Stimulated activated CD8-positive, alpha-beta memory T cell treated with anti-CD3 and anti-CD28 coated beads, Interleukin-15, amount 100 ng/mL, for 4 hours (primary cell): Measurements from ENCODE around the gene RTP1.
"Not testable (repeated sequence)": the region's sequence is repeated elsewhere in the genome, so short reads cannot be mapped to it uniquely, and the experiment has no call there.

ENCODE experiments used
- DNase-seq, 2 donors: peaks; one replicate each; pipeline ENCODE4 v3.0.0-alpha.2; 2020; ENCODE audit warnings: low read depth in 2 of 2

Gene RTP1

DNA sequence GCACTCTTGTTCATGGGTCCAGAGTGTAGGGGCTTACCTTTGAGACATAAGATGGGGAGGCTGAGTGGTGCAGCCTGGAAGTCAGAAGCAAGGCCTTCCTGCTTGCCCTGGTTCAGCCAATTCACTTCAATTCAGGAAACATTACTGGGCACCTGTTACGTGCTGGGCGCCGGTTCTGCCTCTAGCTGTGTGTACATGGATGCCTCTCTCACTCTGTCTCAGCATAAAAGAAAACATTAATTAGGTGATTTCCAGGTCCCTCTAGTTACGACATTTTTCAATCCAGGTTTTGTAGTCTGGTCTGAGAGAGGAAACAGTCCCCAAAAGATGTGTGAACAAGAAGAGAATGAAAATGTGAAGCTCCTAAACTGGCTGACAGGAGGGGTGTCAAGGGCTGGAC, 1.2 kb downstream of the RTP1 start:
- DNase-seq = no peak

DNA sequence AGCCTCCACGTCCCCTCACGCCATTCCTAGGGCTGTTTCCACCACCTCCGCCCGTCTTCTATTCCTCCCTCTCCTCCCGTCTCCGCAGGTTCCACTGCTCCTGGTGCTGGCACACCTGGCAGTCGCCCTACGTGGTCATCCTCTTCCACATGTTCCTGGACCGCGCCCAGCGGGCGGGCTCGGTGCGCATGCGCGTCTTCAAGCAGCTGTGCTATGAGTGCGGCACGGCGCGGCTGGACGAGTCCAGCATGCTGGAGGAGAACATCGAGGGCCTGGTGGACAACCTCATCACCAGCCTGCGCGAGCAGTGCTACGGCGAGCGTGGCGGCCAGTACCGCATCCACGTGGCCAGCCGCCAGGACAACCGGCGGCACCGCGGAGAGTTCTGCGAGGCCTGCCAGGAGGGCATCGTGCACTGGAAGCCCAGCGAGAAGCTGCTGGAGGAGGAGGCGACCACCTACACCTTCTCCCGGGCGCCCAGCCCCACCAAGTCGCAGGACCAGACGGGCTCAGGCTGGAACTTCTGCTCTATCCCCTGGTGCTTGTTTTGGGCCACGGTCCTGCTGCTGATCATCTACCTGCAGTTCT, 2.3 kb downstream of the RTP1 start:
- DNase-seq = not testable (repeated sequence)

DNA sequence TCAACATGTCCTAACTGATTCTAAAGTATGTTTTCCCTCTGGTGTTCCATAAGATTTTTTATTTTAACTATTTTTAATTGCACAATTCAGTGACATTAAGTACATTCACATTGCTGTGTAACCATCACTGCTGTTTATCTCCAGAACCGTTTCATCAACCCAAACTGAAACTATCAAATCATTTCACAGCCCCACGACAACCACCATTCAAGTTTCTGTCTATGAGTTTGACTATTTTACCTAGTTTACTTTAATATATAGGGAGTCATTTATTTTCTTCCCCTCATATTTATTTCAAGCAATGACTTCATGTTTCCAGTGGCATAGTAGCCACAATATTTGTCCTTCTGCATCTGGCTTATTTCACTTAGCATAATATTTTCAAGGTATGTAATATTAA, 8.4 kb downstream of the RTP1 start:
- no peak for DNase-seq

DNA sequence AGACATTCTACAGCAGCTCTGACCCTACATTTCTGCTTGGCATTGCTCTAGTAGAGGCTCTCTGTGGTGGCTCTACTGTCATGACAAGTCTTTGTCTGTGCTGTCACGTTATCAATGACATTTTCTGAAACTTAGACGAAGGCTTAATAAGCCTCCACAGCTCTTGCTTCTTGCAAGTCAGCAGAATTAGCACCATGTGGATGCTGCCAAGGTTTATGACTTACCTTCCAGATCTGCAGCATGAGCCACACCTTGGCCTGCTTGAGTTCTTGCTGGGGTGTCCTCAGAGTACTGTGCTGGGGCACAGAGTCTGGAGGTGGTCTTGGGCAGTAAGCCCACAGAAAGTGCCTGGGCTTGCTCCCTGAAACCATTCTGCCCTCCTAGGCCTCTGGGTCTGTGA, 9.8 kb downstream of the RTP1 start:
- DNase-seq = no peak

DNA sequence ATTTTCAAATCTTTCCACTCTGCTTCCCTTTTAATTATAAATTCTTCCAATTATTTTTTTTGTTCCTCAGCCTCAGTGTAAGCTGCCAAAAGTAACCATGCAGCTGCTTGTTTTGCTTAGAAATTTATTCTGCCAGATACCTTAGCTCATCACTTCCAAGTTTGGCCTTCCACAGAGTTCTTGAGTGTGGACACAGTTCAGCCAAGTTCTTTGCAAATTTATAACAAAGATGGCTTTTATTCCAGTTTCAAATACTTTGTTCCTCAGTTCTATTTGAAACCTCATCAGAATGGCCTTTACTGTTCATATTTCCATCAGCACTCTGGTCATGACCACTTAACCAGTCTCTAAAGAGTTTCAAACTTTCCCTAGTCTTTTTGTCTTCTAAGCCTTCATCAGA, 10.3 kb downstream of the RTP1 start:
- DNase-seq = no peak

DNA sequence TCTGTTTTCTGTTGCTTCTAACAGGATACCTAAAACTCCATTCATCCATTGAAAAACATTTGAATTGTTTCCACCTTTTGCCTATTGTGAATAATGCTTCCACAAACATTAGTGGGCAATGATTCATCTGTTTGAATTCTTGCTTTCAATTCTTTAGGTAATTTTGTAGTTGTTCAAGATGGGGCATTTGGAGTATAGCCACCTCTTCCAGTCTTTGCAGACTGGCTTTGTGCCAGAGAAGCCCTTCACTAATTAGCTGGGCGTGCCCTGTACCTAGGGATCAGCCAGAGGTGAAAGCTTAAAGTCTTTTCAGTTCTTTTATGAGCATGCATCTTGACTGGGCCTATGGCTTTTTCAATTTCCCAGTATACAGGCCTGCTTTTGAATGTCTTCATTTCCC, 10.9 kb downstream of the RTP1 start:
- no peak for DNase-seq

DNA sequence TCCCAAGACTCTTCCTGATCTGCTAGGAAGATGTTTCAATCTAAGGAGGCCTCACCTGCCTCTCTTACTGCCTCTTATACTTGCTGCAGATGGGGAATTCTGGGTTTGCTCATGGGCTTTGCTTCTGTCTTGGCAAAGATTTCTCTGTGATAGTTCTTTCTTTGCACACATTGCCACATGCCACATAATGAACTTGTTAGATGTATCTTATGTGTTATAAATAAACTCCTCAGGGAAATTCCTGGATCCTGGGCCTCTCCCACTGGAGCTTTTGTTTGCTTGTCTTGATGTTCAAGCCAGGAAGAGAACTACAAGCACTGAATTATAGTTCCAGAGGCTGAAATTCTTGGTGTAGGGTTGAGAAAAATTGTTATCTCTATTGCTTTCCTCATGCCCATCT, 12.2 kb downstream of the RTP1 start:
- DNase-seq = no peak

DNA sequence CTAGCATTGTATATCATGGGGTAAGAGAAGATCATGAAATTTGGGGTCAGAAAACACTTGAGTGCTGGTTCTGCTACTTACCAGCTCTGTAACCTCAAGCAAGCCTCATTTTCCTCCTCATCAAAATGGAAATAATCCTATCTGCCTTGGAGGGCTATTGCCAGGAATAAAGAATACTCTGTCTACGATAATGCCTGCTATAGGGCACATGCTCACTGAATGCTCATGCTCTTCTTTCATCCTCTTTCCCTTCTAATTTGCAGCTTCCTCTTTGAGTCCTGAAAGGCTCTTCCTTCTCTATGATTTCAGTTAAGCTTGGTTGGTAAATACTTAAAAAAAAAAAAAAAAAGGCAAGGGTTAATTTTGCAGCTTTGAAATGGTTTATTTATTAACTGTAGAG, 12.8 kb downstream of the RTP1 start:
- DNase-seq = no peak

DNA sequence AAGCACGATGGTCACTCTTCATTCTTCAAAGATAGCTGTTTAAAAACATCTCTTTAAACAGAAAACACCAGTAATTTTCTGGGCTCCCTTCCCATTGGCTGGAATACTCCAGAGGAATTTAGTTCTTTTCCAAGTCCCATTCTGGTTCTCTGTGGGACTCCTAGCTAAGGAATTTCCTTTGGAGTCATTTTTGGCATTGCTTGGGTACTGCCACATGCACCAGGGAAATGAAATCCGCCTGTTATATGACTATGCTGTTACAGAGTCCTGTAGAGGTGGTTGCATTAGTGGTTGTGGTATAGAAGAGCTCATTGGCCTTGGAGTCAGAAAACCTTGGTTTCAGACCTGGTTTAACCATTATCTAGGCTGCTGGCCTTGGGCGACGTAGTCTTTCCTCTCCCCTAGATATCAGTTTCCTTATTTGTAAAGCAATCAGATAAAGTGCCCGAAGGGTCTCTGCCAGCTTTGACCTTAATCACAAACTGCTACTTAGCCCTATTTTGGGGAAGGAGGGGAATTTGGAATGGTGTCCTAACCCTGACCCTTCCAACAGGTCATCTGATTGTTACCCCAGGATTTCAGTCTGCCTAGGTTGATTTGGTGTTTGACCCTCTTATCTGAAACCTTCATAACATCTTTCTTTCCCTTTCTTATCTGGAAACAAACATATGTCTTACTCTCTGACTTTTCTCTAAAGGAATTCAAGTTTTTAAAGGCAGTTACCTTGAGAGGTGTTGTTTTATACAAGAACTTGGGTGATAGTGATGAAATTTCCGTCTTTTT, 13.4 kb downstream of the RTP1 start:
- no peak for DNase-seq

DNA sequence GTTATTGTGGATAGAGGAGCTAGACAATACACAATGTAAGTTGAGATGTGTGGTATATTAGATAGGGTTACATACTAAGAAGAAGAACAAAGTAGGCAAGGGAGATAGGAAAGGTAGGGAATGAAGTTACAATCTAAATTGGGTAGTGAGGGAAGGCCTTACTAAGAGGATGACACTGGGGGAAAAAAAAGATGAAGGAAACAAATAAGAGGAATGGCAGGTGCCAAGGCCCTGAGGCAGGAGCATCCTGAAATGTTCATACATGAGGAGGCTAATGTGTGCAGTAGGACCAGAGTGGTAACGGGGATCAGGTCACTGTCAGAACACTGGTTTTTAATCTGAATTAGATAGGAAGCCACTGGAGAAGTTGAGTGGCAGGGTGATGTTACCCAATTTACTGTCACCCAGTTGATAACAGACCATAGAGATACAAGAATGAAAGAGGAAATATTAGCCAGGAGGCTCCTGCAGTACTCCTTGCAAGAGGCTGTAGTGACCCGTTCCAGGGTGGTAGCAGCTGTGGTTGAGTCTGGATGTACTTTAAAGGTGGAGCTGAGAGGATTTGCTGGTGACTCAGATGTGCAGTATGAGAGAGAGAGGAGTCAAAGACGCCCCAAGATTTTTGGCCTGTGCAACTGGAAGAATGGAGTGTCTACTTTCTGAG, 14.4 kb downstream of the RTP1 start:
- no peak for DNase-seq

DNA sequence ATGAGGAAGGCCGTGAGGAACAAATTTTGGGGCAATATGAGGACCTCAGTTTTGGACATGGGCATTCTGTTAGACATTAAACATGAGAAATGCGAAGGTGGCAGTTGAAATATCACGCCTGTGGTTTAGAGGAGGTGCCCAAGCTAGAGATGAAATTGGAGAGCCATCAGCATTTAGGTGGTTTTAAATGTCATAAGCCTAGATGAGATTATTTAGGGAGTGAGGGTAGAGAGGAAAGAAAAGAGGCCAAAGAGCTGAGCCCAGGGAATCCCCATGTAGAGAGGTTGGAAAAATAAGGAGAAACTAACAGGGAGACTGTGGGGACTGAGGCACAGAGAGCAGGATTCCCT, 14.9 kb downstream of the RTP1 start:
- DNase-seq = no peak

DNA sequence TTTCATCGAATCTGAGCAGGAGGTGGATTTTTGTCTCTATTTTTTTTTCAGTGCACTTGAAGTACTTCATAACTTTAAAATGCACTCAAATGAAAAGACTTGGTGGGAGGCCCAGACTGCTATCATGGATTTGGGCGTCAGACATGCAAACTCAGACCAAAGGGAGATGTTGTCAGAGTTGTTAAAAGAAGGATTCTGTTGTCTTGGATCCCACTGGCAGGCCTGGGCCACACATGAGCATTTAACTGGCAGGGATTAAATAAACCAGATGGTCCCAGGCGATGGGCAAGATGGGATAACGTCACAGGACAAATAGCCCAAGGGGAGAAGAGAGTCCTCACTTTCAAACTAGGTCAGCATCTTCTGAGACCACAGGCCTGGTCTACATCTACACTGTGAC, 15.4 kb downstream of the RTP1 start:
- DNase-seq = no peak

DNA sequence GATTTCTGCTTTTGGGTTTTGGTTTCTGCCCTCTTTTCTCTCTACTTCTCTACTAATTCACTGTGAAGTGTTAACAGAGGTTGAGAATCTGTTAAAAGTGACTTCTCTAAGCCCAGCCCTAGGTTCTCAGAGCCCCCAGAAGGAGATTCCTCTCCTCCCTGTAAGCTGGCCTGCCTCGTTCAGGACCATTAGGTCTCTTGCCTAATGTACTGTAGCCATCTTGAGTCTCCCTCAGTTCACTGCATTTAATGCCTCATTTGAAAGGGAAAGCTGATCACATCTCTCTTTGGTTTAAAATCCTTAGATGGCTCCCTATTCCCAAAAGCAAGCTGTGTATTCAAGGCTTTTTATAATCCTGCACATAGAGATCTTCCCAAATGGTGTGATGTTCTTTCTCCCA, 16.3 kb downstream of the RTP1 start:
- DNase-seq = no peak

DNA sequence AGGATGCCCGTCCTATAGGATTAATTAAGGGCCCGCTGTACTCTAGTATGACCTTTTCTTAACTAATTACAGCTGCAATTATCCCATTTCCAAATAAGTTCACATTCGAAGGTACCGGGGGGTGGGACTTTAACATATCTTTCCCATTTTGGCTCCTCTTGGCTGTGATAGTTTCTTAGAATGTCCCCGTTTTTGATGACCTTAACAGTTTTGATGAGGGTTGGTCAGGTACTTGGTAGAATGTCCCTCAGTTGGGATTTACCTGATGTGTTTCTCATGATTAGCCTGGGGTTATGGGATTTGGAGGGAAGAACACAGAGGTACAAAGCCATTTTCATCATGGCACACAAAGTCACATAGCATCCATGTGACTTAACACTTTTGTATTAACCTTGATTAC, 18.2 kb downstream of the RTP1 start:
- no peak for DNase-seq

DNA sequence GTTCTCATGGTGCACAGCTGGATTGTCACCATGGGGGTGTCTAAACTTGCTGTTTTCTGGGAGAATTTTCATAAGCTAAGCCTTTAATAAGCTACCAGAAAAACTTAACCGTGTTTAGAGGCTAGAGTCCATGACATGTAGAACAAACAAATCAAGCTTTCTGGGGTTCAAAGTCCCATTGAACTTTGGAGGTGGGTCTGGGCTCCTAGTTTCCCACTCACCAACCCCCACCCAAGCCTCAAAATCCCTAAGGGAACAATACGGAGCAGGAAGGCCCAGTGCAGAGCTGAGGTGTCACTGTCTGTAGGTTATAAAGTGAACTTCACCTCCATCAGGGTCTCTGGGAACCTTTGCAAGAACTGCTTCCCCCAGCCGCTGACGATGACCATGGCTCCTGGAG, 25.5 kb downstream of the RTP1 start:
- no peak for DNase-seq

DNA sequence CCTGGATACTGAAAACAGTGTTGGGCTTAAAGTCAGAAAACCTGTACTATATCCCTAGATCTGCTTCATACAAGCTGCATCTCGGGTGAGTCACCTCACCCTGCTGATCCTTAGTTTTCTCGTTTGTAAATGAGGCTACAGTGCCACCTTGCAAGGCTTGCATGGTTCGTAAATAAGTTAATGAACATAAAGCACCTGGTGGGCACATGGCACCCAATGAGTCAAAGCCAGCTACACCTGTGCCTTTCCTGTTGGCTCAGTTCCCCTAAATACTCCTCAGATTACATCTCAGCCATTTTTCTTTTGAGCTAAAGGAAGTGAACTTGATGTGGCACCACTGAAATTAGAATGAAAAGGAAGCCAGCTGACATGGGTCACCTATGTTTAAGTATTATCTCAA, 26.5 kb downstream of the RTP1 start:
- no peak for DNase-seq

DNA sequence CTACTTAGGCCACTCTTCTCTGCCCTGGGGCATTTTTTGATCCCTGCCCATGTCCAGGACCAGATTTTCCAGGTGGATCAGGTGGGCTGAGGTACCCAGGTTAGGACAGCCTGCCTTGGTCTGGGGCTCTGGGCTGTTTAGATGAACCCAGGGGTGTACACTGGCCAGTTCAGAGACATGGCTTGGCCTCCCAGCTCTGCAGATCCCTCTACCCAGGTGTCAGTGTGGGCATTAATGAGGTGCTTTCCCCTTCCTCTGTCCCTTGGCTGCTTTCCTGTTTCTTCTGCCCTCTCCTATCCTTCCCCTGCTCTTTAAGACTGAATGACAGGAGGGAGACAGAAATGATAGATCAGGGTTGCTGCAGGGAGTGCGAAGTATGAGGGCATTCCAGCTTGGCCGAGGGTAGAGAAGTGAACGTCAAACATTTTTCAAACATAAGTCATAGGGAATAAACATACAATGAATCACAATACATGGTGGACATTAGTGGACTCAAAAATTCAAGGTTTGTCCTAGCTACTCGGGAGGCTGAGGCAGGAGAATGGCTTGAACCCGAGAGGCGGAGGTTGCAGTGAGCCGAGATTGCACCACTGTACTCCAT, 30.5 kb downstream of the RTP1 start:
- no peak for DNase-seq

DNA sequence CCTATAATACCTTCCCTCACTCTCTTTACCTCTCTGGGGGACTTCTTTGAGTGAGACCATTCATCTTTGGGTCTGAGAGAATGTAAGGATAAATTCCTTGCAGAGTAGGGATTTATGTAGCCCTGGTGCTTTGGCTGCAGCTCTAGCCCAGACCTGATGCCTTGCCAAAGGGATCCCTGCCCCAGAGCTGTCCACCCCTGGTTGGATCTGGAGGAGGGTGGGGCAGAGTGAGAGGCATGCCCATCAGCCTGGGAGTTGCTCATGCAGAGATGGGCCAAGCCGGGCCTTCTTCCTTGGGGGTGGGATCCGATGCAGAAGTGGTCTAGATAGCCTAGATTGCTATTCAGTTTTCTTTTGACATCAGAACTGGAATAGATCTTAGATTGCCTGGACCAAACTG, 31.5 kb downstream of the RTP1 start:
- no peak for DNase-seq

DNA sequence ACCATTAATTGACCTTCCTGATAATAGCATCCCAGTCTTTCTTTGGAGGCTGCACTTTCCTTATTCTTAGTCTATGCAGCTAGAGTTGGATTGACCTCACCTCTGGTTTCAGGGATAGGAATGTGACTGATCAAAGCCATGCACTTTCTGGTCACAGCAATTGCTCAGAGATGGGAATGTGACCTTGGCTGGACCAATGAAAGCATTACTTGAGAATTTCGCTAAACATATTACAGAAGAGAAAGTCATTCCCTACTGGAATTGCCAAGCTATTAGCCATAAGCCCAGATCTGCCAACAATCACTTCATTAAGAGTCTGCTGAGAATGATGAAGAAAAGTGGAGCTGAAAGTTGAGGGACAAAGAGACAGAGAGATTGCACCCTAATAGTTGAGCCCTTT, 32.7 kb downstream of the RTP1 start:
- DNase-seq = no peak

DNA sequence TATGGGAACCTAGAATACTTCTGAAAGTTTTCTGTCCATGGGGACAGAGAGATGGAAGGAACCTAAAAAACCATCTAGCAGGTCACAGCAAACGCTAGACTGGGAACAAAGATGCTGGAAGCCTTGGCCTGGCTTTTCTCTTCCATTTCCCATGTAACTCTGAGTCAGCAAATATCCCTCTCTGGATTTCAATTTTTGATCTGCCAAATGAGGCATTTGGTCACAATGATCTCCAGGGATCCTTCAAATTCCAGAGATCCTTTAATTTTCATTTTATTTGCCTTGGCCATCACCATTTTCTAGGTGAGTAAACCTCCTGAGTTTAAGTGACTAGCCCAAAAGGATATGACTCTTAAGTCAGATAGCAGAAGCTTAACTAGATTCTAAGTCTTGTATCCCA, 39.7 kb downstream of the RTP1 start:
- DNase-seq = no peak

DNA sequence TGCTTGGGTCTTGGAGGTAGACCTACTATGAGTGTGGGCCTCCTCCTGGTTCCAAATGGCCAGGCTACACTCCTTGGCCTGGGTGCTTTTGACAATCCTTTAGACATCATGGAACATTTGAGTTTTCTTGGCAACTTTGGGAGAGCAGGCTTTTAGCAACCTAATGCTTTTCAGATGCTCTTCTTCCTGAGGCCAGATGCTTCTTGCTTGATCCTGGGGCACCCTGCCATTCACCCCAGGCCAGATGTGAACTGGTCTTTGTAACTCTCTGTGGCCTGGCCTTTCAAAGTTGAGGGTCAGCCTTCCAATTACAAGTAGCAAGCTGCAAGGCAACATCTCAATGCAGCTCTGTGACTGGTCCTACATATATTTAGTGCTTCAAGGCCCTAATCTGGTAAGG, 40.5 kb downstream of the RTP1 start:
- no peak for DNase-seq

DNA sequence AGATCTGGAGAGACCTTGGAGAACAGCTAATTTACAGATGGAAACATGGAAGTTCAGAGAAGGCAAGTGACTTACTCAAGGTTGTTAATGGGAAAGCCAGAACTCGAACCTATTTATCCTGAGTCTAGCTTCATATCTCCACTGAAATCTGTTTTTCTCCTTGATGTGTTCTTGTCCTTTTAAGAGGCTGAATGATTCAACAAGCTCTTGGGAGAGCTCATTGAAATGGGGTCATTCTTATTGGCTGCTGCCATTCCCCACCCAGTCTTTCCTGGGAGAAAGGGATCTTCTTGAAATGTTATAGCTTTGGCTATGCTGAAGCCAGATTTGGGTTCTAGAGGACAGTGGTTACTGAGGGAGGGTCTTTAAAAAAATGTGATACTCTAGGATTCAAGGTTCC, 41.0 kb downstream of the RTP1 start:
- DNase-seq = no peak

DNA sequence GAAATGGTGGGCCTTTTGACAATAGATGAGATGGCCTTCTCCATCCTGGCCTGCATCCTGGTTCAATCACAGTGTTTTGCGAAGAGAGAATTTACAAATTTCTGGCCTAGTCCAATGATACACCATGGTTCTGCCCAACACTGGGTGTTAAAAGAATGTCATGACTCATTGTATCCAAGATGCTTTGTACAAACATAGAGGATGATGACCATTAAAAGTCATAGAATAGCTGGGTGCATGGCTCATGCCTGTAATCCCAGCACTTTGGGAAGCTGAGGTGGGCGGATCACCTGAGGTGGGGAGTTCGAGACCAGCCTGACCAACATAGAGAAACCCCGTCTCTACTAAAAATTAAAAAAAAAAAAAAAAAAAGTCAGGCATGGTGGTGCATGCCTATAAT, 41.5 kb downstream of the RTP1 start:
- DNase-seq = not testable (repeated sequence)
